Measurements from ENCODE around the gene SMAD5. TPM values are rescaled to one million over a fixed set of nuclear protein-coding genes. Genes with fewer than 3 reads are reported as not detected.

The SMAD5 gene
- polyA plus RNA-seq, 1 experiment: 98.3 TPM

- Histone ChIP-seq H3K27ac (ENCODE audit: low read depth, low read length) (no peak overlapping the region), H3K9me3 (ENCODE audit: control insufficient read depth, insufficient read depth, low read length) (no peaks in the 10 kb centered on the region), H3K27me3 (ENCODE audit: control insufficient read depth, insufficient read depth, low read length) (peaks cover 22% of the 10 kb centered on the region), H3K4me3 (ENCODE audit: low read depth, low read length) (no peak overlapping the region)
- CTCF ChIA-PET: interaction anchor here (1.6 kb wide), 1 partner anchor 9 kb away, joined by 6 read pairs; no protein-coding TSS in a partner anchor
- DNase-seq (ENCODE audit: low read depth, low spot score): no peak
- TF ChIP-seq, protein P1, sequence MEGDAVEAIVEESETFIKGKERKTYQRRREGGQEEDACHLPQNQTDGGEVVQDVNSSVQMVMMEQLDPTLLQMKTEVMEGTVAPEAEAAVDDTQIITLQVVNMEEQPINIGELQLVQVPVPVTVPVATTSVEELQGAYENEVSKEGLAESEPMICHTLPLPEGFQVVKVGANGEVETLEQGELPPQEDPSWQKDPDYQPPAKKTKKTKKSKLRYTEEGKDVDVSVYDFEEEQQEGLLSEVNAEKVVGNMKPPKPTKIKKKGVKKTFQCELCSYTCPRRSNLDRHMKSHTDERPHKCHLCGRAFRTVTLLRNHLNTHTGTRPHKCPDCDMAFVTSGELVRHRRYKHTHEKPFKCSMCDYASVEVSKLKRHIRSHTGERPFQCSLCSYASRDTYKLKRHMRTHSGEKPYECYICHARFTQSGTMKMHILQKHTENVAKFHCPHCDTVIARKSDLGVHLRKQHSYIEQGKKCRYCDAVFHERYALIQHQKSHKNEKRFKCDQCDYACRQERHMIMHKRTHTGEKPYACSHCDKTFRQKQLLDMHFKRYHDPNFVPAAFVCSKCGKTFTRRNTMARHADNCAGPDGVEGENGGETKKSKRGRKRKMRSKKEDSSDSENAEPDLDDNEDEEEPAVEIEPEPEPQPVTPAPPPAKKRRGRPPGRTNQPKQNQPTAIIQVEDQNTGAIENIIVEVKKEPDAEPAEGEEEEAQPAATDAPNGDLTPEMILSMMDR (IDR thresholded peaks at IDR 0.05; ENCODE audit: low read depth, low read length): no peak
- POLR2A ChIA-PET: no interaction called here
Observed at GRCh38 chr5:136202469-136203205, 70.0 kb downstream of the SMAD5 start.

DNA sequence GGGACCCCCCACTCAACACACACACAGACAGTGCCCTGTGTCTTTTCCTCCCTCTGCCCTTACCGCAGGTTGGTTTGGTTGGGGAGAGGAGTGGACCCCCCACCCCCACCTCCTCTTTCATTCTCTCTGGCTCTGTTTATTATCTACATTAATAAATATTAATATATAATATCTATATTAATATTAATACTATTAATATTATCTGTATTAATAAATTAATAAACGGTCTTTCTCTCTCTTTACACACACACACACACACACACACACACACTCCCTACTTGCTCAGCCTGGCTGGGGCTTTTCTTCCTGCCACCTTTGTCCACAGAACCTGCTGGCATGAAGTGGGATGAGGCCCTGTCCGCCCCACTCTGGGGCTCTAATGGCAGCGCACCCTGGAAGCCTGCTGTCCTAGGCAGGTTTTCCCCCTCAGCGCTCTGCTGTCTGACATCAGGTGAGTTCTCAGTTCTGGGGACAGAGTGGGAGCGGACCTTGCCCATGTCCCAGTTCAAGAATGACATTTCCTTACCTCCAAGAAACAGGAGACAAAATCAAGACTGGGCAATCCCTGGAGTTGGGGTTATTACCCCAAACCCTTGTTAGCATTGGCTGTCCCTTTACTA is 70.8 kb downstream of the SMAD5 start:
- ChIA-PET CTCF (interaction anchor here (1.6 kb wide), 1 partner anchor 8 kb away, joined by 6 read pairs; no protein-coding TSS in a partner anchor), POLR2A (no interaction called here)
- no peak for DNase-seq (ENCODE audit: low read depth, low spot score)
- TF ChIP-seq, protein P1 (IDR thresholded peaks at IDR 0.05; ENCODE audit: low read depth, low read length): no peak
- Histone ChIP-seq H3K27ac (ENCODE audit: low read depth, low read length) (no peak overlapping the region), H3K27me3 (ENCODE audit: control insufficient read depth, insufficient read depth, low read length) (peaks cover 22% of the 10 kb centered on the region), H3K9me3 (ENCODE audit: control insufficient read depth, insufficient read depth, low read length) (no peaks in the 10 kb centered on the region), H3K4me3 (ENCODE audit: low read depth, low read length) (no peak overlapping the region)

- DNase-seq (ENCODE audit: low read depth, low spot score): no peak
- TF ChIP-seq, protein P1 (IDR thresholded peaks at IDR 0.05; ENCODE audit: low read depth, low read length): no peak
- Histone ChIP-seq H3K4me3 (ENCODE audit: low read depth, low read length) (no peak overlapping the region), H3K27ac (ENCODE audit: low read depth, low read length) (no peak overlapping the region), H3K9me3 (ENCODE audit: control insufficient read depth, insufficient read depth, low read length) (no peaks in the 10 kb centered on the region), H3K27me3 (ENCODE audit: control insufficient read depth, insufficient read depth, low read length) (peaks cover 25% of the 10 kb centered on the region)
- POLR2A ChIA-PET: no interaction called here
- CTCF ChIA-PET: no interaction called here
Observed at GRCh38 chr5:136205061-136205702, 72.5 kb downstream of the SMAD5 start.

GRCh38 chr5:136205941-136206340 is 73.3 kb downstream of the SMAD5 start:
- Histone ChIP-seq H3K27ac (ENCODE audit: low read depth, low read length) (no peak overlapping the region), H3K4me3 (ENCODE audit: low read depth, low read length) (no peak overlapping the region), H3K27me3 (ENCODE audit: control insufficient read depth, insufficient read depth, low read length) (peaks cover 22% of the 10 kb centered on the region), H3K9me3 (ENCODE audit: control insufficient read depth, insufficient read depth, low read length) (no peaks in the 10 kb centered on the region)
- DNase-seq (ENCODE audit: low read depth, low spot score): no peak
- CTCF ChIA-PET: no interaction called here
- TF ChIP-seq, protein P1 (IDR thresholded peaks at IDR 0.05; ENCODE audit: low read depth, low read length): no peak
- POLR2A ChIA-PET: no interaction called here

DNA sequence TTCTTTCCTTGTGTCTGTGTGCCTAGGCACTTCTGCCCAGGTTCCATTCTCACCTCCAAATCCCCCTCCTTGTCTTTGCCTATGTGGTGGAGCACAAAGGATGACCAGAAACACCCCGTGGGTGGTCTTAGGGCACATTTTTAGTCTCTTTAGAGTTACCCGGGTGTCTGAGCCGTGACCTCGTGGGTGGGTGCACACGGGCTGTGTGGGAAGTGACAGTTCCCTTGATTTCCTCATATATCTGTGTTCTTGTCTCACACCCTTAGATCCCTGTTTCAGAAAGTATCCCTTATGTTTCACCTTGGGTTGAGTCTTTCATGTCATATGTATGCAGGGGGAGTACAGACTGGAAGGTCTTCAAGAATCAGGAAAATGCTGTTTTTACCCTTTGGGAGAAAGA is 73.7 kb downstream of the SMAD5 start:
- POLR2A ChIA-PET: no interaction called here

More for the DNA sequence above, 73.7 kb downstream of the SMAD5 start:
- Histone ChIP-seq H3K4me3 (ENCODE audit: low read depth, low read length) (no peak overlapping the region), H3K27ac (ENCODE audit: low read depth, low read length) (no peak overlapping the region), H3K27me3 (ENCODE audit: control insufficient read depth, insufficient read depth, low read length) (peaks cover 22% of the 10 kb centered on the region), H3K9me3 (ENCODE audit: control insufficient read depth, insufficient read depth, low read length) (no peaks in the 10 kb centered on the region)
- TF ChIP-seq, protein P1 (IDR thresholded peaks at IDR 0.05; ENCODE audit: low read depth, low read length): no peak
- no peak for DNase-seq (ENCODE audit: low read depth, low spot score)
- CTCF ChIA-PET: no interaction called here

Measured in AG04450 (cell line).